SHP77 treated with DMSO at 0.1 percent for 48 hours (cell line): ENCODE results near the gene RET.

ENCODE experiments used
- DNase-seq: peaks from one replicate; lab custom pipeline; 2025; lab: John Stamatoyannopoulos, UW

The RET gene

GRCh38 chr10:43172645-43173044, 95.8 kb downstream of the RET start:
- no peak for DNase-seq

- DNase-seq, result no peak
Observed at GRCh38 chr10:43173120-43173519, 96.3 kb downstream of the RET start.

DNA sequence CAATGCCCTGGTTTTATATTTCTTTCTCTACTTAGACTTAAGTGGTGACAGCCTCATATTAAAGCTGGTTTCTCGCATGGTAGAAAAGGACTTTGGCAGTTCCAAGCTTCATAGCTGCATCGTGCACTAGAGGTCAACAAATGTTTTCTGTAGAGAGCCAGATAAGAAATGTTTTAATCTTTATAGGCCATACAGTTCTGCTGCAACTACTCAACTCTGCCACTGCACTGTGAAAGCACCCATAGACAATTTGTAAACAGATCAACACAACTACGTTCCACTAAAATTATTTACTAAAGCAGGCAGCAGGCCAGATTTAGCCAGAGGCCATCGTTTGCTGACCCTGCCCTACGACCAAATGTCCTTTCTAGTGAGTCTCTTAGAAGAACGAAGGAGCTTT, 98.1 kb downstream of the RET start:
- no peak for DNase-seq

GRCh38 chr10:43176271-43176670, 99.4 kb downstream of the RET start:
- no peak for DNase-seq

DNA sequence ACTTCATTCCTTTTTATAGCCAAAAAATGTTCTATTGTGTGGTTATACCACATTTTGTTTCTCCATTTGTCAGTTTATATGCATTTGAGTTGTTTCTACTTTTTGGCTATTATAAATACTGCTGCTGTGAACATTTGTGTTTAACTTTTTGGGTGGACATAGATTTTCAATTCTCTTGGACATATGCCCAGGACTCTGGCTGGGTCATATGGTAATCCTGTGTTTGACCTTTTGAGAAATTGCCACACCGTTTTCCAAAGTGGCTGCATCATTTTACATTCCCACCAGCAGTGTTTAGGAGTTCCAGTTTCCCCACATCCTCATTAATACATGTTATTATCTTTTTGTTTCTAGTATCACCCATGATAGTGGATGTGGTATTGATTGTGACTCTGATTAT, 100.7 kb downstream of the RET start:
- no peak for DNase-seq
